ENCODE data around the gene NFIA. TPM values are rescaled to one million over a fixed set of nuclear protein-coding genes. Genes with fewer than 3 reads are reported as not detected.

The NFIA gene
- total and polyA plus RNA-seq, 2 of the 13 experiments (the other 11 are each of a cell fraction or from before 2014, with no cell fraction given), result 14.7 to 28.5 TPM

DNA sequence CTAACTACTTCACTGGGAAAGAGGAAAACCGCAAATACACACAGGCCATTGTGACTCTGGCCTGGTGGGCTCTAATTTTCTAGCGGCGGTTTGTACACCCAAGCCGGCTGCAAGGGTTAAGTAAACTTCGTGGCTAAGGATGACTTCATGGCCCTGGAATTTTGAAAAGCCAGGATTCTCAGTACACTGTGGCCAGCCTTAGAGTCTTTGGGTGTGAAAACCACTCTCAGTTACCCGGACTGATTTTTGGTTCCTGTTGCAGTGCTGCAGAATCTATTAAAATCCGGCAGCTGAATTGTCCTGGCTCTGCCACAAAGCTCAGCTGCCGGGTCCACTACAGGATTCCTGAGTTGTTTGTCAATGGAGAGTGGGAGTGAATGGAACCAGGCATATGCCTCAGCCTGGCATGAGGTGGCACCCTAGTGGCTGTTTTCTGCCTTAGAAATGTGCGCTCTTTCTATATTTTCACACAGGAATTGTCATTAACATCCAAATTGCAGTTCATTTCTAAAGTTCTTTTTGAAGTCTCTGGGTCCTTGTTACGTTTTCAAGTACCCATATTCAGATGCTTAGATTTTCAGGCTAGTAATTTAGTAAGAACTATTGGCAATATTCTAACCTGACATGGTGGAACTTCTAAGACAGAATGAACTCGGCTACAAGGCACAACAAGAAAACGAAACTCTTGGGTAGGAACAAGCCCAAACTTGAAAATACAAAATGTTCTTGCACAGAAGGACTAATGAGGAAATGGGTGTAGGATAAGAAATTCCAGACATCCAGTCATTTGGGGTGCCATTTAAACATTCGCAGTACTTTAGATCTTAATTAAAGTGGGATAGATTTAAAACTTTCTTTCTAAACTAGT lies 255.9 kb downstream of the NFIA start (continued):
- TF ChIP-seq PHF8 (CRISPR knock-in tag; IDR thresholded peaks at IDR 0.05) (no peak), PRPF4 (IDR thresholded peaks at IDR 0.05; ENCODE audit: low read depth, low read length, poor library complexity, severe bottlenecking) (no peak), SMAD1 (CRISPR knock-in tag; IDR thresholded peaks at IDR 0.05; ENCODE audit: borderline replicate concordance, low read depth) (no peak), YEATS4 (CRISPR knock-in tag; IDR thresholded peaks at IDR 0.05; ENCODE audit: borderline replicate concordance) (peak; percentile 22; the same call in 1 of the 2 replicates), SMYD3 (CRISPR knock-in tag; IDR thresholded peaks at IDR 0.05) (no peak), POGZ (CRISPR knock-in tag; IDR thresholded peaks at IDR 0.05) (no peak; the same call in 1 of the 2 replicates), ZSCAN29 (CRISPR knock-in tag; conservative IDR thresholded peaks at IDR 0.05) (no peak), ZBTB38 (CRISPR knock-in tag; IDR thresholded peaks at IDR 0.05) (peak; percentile 49; the same call in 1 of the 2 replicates), ZNF251 (CRISPR knock-in tag; IDR thresholded peaks at IDR 0.05) (no peak), ZNF501 (CRISPR knock-in tag; IDR thresholded peaks at IDR 0.05) (peak; percentile 57; the same call in 1 of the 2 replicates), ZNF343 (CRISPR knock-in tag; IDR thresholded peaks at IDR 0.05) (no peak), GATA4 (IDR thresholded peaks at IDR 0.05; ENCODE audit: borderline replicate concordance, low read depth) (no peak), POLR2AphosphoS2 (IDR thresholded peaks at IDR 0.05; ENCODE audit: low read depth, low read length) (no peak), SOX5 (CRISPR knock-in tag; IDR thresholded peaks at IDR 0.05; ENCODE audit: borderline replicate concordance) (peak; percentile 75; the same call in 1 of the 2 replicates), ZNF547 (CRISPR knock-in tag; IDR thresholded peaks at IDR 0.05) (no peak), ZNF230 (CRISPR knock-in tag; IDR thresholded peaks at IDR 0.05) (no peak), ZFP90 (CRISPR knock-in tag; IDR thresholded peaks at IDR 0.05; ENCODE audit: borderline replicate concordance) (no peak), FOXJ3 (CRISPR knock-in tag; IDR thresholded peaks at IDR 0.05; ENCODE audit: borderline replicate concordance) (no peak), ZSCAN22 (CRISPR knock-in tag; IDR thresholded peaks at IDR 0.05) (no peak), ZNF7 (CRISPR knock-in tag; IDR thresholded peaks at IDR 0.05) (no peak)
- TF ChIP-seq, protein P1, sequence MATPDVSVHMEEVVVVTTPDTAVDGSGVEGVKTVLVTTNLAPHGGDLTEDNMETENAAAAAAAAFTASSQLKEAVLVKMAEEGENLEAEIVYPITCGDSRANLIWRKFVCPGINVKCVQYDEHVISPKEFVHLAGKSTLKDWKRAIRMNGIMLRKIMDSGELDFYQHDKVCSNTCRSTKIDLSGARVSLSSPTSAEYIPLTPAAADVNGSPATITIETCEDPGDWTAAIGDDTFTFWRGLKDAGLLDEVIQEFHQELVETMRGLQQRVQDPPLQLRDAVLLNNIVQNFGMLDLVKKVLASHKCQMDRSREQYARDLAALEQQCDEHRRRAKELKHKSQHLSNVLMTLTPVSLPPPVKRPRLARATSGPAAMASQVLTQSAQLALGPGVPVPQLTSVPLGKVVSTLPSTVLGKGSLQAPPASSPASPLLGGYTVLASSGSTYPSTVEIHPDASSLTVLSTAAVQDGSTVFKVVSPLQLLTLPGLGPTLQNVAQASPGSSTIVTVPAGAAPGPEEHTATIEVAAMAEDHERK (CRISPR knock-in tag; IDR thresholded peaks at IDR 0.05; ENCODE audit: low read depth), result no peak
- TF ChIP-seq, protein P2, sequence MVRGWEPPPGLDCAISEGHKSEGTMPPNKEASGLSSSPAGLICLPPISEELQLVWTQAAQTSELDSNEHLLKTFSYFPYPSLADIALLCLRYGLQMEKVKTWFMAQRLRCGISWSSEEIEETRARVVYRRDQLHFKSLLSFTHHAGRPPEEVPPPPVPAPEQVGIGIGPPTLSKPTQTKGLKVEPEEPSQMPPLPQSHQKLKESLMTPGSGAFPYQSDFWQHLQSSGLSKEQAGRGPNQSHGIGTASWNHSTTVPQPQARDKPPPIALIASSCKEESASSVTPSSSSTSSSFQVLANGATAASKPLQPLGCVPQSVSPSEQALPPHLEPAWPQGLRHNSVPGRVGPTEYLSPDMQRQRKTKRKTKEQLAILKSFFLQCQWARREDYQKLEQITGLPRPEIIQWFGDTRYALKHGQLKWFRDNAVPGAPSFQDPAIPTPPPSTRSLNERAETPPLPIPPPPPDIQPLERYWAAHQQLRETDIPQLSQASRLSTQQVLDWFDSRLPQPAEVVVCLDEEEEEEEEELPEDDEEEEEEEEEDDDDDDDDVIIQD (CRISPR knock-in tag; IDR thresholded peaks at IDR 0.05; ENCODE audit: low read depth), result peak; percentile 62; the same call in 1 of the 2 replicates
- TF ChIP-seq, protein P3, sequence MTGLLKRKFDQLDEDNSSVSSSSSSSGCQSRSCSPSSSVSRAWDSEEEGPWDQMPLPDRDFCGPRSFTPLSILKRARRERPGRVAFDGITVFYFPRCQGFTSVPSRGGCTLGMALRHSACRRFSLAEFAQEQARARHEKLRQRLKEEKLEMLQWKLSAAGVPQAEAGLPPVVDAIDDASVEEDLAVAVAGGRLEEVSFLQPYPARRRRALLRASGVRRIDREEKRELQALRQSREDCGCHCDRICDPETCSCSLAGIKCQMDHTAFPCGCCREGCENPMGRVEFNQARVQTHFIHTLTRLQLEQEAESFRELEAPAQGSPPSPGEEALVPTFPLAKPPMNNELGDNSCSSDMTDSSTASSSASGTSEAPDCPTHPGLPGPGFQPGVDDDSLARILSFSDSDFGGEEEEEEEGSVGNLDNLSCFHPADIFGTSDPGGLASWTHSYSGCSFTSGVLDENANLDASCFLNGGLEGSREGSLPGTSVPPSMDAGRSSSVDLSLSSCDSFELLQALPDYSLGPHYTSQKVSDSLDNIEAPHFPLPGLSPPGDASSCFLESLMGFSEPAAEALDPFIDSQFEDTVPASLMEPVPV (CRISPR knock-in tag; IDR thresholded peaks at IDR 0.05), result no peak
